T-helper 2 cell (primary cell): ENCODE data around the gene MAGI3.

Experiments
- DNase-seq, 5 experiments: peaks; one replicate each; pipeline versions ENCODE4 v3.0.0 to v3.0.0-alpha.2; 2012 to 2022
- total RNA-seq, 2 donors: gene quantifications; one replicate each; lab custom pipeline; 2026; lab: John Stamatoyannopoulos, UW

MAGI3 gene
- total RNA-seq: 13.4 to 21.2 reads per million in 2 donors

DNA sequence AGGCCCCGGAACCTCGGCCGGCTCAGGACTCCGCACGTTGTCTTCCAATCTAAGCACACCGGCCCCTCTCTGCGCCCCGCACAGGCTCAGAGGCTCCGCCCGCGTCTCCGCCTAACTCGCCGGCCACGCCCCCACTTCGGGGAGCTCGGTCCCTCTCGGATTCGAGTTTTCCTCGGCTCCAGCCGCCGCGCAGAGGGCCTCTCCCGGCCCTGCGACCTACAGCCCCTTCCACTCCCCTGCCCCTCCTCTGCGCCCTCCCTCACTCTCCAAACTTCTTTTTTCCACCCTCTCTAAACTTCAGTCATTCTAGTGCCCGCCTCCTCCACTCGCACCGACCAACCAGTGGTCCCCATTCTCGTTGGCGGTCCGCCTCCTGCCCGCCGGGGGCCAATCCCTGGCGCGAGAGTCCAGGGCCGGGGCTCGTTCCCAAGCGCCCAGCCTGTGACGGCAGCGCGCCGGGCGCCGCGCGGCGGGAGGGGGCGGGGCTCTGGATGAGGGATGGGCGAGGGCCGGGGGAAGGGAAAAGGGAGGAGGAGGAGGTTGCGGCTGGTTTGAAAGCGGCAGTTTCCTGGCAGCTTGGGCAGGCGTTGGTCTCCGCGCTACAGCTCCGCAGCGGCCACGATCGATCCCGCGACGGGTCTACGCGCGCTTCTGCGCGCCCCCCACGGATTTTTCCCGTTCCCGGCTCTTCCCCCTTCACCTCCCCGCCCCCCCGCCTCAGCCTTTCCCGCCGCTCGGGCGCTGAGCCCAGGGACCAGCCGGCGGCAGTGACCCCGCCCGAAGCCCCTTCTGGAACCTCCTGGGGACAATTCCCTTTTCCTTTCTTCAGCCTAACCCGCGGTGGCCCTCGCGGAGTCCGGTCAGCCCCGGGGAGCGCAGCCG, at the start of gene MAGI3:
Gene MAGI3, plus strand, starts transcription at position 563 of the 882 bp plus-strand sequence. CDS start 519 bp downstream, outside the sequence.
- peak; percentile 83 to 98 (median 89) for DNase-seq

DNA sequence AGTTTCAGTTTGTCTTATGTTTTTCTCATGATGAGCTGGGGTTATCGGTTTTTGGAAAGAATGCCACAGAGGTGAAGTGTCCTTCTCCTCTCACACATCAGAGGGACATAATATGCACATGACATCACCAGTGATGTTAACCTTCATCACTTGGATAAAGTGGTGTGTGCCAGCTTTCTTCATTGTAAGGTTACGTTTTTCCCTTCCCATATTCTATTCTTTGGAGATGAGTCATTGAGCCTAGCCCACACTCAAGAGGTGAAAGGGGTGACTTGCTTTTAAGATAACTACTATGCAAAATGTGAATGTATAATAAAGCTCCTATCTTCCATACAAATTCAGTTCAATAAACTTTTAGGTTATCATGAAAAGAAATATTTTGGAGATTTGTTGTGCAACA, 36.7 kb upstream of the MAGI3 start:
- no peak for DNase-seq

DNA sequence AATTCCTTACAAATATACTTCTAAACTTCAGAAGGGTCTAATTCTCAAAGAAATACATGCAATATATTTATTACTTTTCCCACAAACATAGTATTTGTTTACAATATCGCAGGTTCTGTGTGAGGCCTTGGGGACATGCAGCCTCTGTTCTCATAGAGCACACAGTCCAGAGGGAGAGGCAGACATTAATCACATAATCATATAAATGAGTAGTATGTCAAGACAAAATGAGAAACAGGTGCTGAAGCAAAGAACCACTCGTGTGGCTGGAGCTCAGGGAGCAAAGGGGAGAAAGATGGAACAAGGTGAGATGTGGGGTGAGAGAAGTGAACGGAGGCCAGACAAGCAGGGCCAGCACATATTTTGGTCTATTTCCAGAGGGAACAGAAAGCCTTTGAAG, 26.4 kb upstream of the MAGI3 start:
- DNase-seq: no peak

DNA sequence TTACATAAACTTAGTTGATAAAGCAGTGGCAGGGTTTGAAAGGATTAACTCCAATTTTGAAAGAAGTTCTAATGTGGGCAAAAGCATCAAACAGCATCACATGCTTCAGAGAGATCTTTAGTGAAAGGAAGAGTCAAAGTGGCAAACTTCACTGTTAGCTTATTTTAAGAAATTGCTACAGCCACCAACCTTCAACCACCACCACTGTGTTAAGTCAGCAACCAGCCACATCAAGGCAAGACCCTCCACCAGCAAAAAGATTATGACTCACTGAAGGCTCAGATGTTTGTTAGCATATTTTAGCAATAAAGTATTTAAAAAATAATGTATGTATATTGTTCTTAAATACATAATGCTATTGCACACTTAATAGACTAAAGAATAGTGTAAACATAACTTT, 21.3 kb upstream of the MAGI3 start:
- peak in 1 of 5 experiments; percentile 53 for DNase-seq

DNA sequence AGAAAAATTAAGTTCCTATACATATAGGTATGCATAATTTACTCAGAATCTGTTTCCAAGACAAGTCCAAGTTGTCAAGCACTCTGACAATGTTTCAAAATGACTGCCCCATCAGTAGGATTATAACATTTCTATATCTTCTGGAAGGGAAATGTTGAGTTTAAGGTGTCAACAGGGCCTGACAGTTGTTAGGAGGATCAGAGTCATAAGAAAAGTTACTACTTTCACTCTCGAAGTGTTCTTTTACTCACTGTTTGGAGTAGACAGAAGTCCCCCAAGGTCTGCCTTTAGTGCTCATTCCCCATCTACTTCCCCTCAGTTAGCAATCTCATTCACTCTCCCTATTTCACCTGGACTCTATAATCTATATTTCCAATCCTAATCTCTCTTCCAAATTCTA, 20.6 kb upstream of the MAGI3 start:
- DNase-seq: peak in 1 of 5 experiments; percentile 45

DNA sequence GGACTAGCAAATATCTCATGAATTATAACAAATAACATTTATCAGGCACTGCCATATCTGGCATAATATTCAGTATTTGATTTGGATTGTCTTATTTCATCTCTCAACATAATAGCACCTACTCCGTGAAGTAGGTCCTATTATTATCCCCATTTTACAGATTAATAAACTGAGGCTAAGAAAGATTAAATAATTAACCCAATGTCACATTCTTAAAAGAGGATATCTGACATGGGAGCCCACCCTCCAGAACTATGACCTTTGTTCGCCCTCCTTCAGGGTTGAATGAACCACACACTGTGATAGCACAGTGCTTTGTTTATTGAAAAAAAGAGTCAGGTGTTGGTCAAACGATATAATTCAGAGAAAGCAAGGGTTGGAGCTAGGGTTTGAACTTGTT, 19.4 kb upstream of the MAGI3 start:
- no peak for DNase-seq

DNA sequence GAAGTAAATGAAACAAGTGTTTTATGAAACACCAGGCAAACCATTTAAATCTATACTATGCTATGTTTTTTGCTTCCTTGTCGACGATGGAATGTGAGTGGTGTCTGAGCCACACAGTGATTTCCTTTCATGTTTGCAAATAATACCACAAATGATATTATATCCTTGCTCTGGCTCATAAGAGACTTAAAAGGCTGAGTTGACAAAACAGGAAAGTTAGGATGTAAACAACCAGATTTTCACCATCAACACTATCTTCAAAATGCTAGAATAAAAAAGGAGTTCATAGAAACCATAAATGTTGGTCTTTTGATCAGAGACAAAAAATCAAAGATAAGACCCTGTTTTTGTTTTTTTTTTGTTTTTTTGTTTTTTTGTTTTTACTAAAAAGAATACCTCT, 17.8 kb upstream of the MAGI3 start:
- DNase-seq: no peak

DNA sequence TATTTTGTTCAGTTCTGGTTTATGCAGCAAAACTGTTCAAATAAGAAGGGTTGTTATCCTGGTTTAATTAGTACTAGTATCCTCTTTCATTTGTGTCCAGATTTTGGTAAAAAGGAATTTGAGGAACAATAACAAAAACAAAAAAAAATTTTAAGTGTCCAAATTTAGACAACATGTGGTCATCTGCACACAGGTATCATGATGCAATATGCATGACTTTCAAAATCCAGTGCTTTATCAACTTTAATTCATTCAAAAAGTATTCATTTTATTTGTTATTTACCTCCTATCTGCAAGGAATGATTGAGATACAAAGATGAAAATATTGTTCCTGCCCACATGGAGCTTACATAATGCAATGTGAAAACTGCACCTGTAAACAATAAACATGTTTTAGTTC, 16.7 kb upstream of the MAGI3 start:
- DNase-seq: no peak

DNA sequence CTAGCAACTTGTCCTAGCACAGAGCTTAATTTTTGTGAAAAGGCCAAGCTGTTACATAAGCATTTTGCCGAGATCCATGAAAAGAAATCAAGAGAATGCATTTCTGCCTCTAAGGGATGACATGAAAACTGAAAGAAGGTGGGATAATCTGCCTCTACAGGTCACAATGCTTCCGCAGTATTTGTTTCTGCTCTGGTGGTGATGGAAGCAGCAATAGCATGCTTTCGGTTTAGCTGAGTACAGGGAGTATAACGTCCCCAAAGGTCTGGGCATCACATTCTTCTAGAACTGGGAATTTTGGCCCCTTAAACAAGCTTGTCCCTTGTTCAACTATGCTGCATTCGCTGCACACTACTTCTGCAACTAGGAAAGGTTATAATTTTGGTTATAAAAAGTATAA, 14.4 kb upstream of the MAGI3 start:
- DNase-seq: no peak

DNA sequence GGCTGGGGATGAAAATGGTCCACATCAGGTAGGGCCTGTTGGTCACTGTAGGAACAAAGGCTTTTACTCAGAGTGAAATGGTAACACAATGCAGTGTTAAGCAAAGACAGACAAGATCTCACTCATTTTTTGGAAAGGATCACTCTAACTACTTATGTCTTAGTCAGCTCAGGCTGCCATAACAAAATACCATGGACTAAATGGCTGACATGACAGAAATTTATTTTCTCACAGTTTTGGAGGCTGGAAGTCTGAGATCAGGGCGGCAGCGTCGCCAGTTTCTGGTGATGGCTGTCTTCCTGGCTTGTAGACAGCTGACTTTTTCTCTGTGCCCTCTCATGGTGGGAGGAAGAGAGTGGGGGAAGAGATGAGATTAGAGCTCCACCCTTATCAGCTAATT, 10.2 kb upstream of the MAGI3 start:
- no peak for DNase-seq

DNA sequence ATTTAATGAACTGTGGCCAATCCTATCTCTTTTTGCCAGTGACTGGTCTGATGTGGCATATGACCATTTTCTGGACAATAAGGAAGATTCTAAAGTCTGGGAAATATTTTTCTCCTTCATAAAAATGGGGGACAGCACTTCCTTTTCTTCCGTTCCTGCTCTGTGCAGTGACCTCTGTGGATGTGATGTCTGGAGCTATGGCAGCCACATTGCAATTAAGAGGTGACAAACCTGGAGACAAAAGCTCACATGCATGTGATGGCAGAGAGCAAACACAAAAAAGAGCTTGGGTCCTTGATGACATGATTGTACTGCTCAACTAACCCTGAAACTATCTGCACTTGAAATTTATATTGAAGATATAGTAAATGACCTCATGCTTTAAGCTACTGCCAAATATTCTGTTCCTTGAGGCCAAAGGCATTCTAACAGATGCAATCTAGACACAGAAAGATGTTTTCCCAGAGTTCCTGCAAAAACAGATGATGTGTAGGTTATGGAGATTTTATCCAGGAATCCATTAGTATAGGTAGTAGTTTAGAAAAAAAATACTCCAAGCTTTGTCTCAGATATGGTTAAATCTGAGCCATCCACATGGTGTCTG, 2.2 kb upstream of the MAGI3 start:
- no peak for DNase-seq

DNA sequence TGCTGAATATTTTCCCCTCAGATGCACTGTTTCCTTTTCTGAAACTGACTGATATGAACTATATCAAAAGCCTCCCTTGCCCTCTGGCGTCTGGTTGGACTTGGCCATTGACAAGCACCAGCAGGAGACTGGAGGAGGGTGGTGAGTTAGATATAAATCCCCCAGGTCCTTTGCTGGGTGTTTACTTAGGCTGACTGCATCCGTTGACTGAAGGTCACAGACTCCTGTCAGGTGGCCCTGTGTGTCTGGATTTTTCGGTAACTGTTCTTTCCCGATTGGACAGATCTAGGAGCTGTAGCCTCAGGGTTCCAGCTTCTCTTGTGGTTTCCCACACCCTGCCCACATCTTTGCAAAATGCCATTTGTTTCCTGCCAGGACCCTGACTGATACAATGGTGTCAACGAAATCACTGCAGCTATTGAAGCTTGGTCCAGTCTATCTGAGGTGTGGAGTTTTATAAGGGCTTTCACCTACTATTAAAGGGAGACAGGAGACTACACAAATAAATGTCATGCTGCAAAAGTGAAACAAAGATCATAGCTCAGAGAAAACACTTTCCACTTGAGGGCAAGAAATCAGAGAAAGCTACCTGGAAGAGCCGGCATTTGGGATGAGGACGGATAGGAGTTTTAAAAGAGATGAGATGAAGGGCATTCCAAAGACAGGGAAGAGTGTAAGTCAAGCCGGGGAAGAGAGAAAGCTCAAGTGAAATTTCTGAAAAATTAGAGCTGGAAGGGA, 1.5 kb upstream of the MAGI3 start:
- DNase-seq: peak in 2 of 5 experiments; percentile 4 to 31

DNA sequence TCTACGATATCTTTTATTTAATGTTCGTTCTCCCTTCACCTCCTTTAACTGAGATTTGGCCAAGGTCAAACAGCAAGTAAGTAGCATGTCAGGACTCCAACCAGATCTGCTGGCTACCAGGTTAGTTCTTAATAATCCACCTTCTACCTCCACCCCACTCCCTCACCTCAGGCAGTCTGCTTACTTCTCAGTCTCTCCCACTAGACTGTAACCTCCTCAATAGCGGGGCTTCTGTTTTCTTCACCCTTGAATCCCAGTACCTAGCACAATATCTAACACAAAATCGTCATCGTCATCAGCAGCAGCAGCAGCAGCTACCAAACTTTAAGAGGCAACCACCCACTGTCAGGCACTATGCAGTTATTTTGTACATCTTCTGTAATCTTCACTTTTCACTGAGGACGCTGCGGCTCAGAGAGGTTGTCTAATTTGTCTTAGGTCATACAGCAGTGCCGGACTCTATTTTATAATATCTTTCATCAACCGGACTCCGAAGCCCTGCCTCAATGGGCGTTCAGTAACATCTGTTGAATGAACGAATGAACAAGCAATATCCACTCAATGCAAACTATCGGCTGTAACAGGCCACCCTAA, 859 bp upstream of the MAGI3 start:
- DNase-seq: peak in 1 of 5 experiments; percentile 38

DNA sequence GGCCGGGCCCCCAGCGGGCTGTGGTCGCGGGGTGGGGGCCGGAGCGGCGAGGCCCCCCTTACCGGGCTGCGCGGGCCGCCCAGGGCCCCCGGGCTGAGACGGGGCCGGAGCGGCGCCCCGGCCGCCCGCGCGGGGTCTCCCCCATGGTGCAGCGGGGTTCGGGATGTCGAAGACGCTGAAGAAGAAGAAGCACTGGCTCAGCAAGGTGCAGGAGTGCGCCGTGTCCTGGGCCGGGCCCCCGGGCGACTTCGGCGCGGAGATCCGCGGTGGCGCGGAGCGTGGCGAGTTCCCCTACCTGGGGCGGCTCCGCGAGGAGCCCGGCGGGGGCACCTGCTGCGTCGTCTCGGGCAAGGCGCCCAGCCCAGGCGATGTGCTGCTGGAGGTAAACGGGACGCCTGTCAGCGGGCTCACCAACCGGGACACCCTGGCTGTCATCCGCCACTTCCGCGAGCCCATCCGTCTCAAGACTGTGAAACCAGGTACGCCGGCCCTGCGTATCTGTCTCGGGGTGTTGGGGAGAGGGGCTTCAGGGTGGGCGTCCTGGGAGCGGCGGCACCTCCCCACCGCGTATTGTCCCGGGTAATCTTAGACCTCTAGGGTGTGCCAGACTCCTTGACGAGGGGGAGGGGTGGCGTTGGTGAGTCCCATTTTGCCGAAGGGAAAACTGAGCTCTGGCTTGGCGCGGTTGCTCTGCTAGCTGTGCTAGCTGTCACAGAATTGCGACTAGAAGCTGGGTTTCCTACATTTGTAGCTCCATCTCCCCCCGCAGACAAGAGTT, 745 bp downstream of the MAGI3 start:
- DNase-seq: peak in 4 of 5 experiments; percentile 19 to 68 (median 33)

DNA sequence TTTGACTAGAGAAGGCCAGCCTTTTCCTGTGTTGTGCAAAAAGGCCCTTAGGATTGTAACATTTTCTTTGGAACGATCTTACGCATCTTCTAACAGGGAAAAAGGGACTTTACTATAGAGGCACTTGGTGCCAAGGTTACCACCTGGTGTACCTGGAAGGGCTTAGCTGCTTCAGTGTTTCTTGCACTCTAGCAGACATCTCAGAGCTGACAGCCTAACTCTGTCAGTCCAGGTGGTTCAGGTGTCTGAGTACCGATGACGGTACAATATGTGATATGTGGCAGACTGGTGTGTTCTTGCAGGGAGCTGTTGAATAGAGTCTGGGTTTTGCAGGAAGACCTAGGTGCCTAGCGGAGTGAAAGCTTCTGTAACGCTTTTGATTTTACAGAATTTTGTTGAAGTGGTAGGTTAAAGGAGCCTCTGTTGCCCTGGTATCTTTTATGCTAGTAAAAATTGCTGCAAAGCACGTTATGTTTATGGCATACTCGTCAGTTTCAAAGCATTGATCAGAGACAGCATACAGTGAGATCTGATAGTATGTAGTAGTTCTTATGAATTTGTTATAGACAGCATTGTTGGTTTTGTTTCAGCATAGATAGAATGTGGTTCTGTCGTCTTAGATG, 1.4 kb downstream of the MAGI3 start:
- DNase-seq: peak in 2 of 5 experiments; percentile 25 to 30

DNA sequence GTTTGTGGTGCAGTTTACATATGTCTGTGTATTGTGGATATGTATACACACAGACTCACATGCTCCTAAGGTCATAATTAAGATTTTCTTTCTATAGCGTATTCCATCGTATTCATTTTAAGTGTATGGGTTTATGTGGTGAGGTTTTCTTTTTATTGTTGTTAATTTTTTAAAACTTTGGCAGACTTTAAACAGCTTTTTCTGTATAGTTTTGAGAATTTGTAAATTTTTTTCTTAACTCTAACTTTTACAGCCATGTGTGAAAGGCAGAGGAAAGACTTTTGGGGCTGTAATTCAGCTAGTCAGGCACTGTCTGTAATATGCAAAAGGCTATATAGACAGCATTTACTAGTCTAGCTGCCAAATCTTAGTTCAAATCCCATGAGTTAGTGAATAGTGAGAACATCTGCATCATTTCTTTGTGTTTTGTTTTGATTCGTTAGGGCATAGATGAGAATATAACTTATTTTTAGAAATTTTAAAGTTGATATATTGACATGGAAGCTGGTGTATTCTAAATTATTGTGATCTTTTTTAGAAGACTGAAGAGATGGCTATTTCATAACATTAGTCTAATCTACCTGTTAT, 2.3 kb downstream of the MAGI3 start:
- no peak for DNase-seq

DNA sequence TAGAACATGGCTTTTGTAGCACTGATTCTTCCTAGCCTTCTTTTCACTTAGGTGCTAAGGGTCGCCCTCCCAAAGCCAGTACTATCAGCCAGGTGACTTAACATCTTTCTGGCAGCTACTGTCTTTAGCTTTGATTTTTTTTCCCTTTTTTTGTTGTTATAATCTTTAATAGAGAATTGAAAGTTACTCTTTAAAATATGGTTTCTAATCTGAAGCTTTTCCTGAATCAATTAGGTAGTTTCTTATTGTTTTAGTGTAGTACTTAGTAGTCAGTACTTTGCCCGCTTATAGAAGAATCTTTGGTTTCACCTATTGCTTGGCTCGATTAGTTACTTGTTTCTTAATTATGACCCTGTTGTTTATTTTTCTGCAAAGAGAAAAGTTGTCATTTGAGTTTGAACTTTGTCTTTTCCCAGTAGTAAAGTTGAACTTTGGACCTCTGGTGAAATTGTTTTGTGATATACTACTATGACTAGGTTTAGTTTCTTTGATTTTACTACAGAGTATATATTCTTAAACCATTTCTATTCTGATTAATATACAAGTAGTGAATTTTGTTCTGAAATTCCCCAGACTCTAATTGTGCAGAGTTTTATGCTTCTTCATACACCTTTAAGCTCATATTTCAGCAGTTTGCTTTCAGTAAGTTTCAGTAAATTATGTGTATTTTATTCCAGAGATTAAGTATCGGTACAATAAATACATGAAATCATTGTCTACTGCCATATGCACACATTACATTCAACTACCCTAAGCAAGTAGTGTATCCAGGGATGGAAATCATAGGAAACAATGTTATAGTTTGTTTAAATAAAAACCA, 3.9 kb downstream of the MAGI3 start:
- DNase-seq: no peak

DNA sequence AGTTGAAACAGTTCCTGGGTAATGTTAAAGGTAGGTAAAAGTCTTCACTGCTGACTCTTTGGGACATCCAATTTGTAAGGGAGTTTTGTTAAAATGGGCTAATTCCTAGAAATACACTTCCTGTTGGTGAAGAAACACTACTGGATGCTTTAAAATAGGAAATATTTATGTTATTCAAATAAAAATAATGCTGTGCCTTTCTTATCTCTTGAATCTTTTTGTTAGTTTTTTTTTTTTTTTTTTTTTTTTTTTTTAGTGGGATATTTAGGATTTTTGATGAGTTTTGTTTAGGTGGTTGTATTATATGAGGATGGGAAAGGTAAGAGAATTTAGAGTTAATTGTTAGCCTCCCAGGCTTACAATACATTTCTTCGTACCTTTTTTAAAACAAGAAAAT, 4.5 kb downstream of the MAGI3 start:
- DNase-seq: no peak

DNA sequence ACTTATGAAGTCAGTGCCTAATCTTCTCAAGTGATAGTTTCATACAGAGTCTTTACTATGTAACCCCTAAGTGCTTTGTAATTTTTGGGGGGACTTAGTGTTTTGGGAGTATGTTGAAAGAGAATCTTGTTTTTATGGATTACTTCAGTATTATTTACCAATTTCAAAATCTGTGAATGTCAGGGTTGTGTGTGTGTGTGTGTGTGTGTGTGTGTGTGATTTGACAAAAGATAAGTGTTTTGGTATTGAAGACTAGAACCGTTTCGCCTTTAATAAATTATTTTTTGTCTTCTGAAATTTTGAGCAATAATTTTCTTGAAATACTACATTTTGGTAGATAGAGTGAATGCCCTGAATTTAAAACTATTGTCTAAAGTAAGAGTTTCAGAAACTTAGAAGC, 5.8 kb downstream of the MAGI3 start:
- no peak for DNase-seq

DNA sequence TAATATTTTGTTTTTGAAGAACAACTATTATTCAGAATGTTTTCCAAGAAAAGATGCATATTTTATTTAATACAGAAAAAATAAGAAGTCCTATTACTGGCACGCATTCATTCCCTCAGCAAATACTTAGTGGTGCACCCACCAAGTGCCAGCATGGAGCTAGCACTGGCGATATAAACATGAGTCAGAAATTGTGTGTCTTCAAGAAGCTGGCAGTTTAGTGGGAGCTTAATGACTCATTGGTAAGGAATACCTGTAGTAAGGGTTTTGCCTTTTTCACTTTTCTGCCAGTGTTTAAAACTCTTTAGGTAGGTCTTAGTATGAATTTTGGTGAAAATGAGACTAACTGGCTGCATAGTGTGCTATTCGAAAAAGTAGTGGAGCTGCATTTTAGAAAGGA, 6.3 kb downstream of the MAGI3 start:
- DNase-seq: no peak
